Hepatocyte (in vitro differentiated cells): ENCODE data around the gene RAI1.

Experiments used
- CTCF ChIP-seq: fragments of 200-600 bp; sonication (generic); IDR thresholded peaks from 2 replicates; pipeline ENCODE4 v1.5.1; 2016; ENCODE audit warnings: antibody characterized with exemption, mild to moderate bottlenecking; ENCODE audit not compliant: poor library complexity
- EZH2 ChIP-seq: fragments of 200-600 bp; sonication (generic); IDR thresholded peaks from 2 replicates; pipeline ENCODE4 v1.6.1; 2016; ENCODE audit warnings: antibody characterized with exemption, mild to moderate bottlenecking, borderline replicate concordance
- EZH2phosphoT487 ChIP-seq: fragments of 200-600 bp; sonication (generic); IDR thresholded peaks from one replicate; pipeline ENCODE4 v1.6.1; 2018; ENCODE audit warnings: antibody characterized with exemption, mild to moderate bottlenecking, low read depth, moderate library complexity; ENCODE audit not compliant: unreplicated experiment, severe bottlenecking

- TF ChIP-seq CTCF (no peak), EZH2 (no peak), EZH2phosphoT487 (no peak)
Observed at GRCh38 chr17:17842111-17842876, 161.0 kb downstream of the RAI1 start.
